GM12872 (cell line): ENCODE measurements around the gene SLF1.

ENCODE experiments used
- CTCF ChIP-seq: IDR thresholded peaks from 3 replicates; pipeline ENCODE4 v1.5.1; 2011; ENCODE audit warnings: low read depth, mild to moderate bottlenecking, low read length, moderate library complexity; ENCODE audit not compliant: insufficient read depth

Gene SLF1

GRCh38 chr5:94661086-94661485, 42.6 kb downstream of the SLF1 start:
- TF ChIP-seq CTCF = no peak

DNA sequence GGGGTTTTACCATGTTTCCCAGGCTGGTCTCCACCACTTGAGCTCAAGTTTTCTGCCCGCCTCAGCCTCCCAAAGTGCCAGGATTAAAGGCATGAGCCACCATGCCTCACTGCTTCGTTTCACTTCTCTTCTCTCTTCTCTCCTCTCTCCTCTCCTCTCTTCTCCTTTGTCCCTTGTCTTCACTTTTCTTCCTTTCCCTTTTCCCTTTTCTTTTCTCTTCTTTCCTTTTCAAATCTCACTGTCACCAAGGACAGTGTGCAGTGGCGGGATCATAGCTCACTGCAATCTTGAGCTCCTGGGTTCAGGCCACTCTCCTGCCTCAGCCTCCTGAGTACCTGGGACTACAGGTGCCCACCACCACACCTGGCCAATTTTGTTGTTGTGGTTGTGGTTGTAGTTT, 49.5 kb downstream of the SLF1 start:
- TF ChIP-seq CTCF = no peak

DNA sequence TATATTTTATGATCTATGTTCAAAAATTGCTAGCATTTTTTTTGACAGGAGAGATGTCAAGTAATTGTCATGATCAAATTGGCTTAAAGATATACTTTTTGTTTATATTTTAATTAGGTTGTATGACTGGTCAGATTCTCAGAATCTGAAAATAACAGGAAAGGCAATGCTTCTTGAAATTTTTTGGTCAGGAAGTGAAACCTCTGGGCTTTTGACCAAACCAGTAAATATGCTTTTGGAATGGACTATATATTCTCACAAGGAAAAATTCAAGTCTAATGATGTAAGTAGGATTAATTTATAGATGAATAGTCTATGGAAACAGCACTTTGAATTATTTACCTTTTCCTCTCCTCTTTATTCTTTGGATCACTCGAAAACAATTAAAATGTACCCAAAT, 52.3 kb downstream of the SLF1 start:
- TF ChIP-seq CTCF = no peak

GRCh38 chr5:94672746-94673145, 54.3 kb downstream of the SLF1 start:
- no peak for TF ChIP-seq CTCF

GRCh38 chr5:94674490-94675382, 56.3 kb downstream of the SLF1 start:
- TF ChIP-seq CTCF = no peak

DNA sequence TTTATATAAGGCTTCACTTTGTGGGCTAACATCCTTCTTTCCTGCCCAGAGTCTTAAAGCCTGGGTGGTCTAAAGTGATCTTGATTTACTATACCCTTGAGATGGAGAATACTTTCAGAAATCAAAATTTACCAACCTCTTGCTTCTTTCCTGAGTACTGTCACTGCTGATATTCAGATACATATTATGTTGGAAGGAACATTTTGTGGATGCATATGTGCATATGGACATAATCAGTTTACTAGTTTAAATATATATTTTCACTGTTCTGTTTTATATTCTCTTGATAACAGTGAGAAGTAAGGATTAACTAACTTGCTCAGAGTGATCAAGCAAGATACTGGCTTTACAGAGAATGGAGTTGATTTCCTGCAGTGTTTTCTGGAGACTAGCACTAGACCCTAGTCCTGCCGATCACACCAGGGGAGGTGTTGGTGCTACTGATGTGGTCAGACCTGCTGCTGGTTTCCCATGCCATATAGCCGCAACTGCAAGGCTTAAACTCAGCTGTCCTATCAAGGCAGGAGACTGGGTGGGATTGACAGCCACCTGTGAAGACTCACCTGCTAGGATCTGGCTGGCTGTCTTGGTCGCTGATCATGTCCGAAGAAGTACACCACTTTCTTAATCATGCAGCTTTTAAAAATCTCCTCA, 57.6 kb downstream of the SLF1 start:
- TF ChIP-seq CTCF = no peak

DNA sequence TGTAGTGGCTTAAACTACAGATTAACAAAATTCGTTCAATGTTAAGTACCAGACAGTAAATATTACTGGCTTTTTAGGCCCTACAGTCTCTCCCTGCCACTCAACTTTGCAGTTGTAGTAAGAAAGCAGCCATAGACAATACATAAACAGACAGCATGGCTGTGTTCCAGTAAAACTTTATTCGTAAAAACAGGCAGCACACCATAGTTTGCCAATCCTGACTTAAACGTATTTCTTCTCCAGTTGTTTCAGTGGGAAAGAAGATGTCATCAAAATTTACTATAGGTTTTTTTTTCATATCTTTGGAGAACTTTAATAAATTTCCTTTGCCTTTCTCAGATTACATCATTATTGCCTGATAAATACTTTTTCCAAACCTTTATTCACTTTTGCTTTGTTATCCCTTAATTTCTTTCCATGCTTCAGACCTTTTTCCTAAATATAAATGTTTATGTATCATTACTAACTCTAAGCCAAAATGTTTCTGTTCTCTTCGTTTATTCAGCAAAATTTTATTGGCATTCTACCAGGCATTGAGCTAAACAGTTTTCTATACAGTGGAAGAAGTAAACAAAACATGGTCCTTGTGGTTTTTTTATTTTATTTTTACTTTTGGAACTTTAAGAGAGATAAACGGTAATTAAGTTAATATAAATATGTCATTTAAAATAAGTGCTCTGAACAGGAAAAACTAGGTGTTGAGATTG, 64.5 kb downstream of the SLF1 start:
- TF ChIP-seq CTCF = no peak
